H9 (cell line): Measurements from ENCODE around the gene KLF11. TPM values are rescaled to one million over a fixed set of nuclear protein-coding genes. Genes with fewer than 3 reads are reported as not detected.

Source experiments
- DNase-seq: peaks from one replicate; pipeline ENCODE4 v3.0.0-alpha.2; 2017
- H2AFZ ChIP-seq: one replicate; pipeline ENCODE4 v1.6.1; 2013; ENCODE audit warnings: mild to moderate bottlenecking, low read length, control low read depth, moderate library complexity
- H2AK5ac ChIP-seq: 2 replicates; pipeline ENCODE4 v1.6.1; 2013; ENCODE audit warnings: low read length, control low read depth, mixed read lengths; ENCODE audit not compliant: insufficient read length
- H2BK120ac ChIP-seq: one replicate; pipeline ENCODE4 v1.6.1; 2013; ENCODE audit warnings: low read depth, mild to moderate bottlenecking, low read length, control low read depth, inconsistent platforms; ENCODE audit not compliant: poor library complexity, severe bottlenecking
- H2BK12ac ChIP-seq: 2 replicates; pipeline ENCODE4 v1.6.1; 2013; ENCODE audit warnings: low read length, control low read depth, mixed read lengths, low read depth; ENCODE audit not compliant: insufficient read length
- H2BK15ac ChIP-seq: 2 replicates; pipeline ENCODE4 v1.6.1; 2013; ENCODE audit warnings: low read depth, low read length, control low read depth
- H2BK20ac ChIP-seq: one replicate; pipeline ENCODE4 v1.6.1; 2013; ENCODE audit warnings: low read depth, mild to moderate bottlenecking, low read length, control low read depth, inconsistent platforms; ENCODE audit not compliant: poor library complexity, severe bottlenecking
- H2BK5ac ChIP-seq: 2 replicates; pipeline ENCODE4 v1.6.1; 2013; ENCODE audit warnings: low read length, control low read depth, mixed read lengths; ENCODE audit not compliant: insufficient read length
- H3K14ac ChIP-seq: 2 replicates; pipeline ENCODE4 v1.6.1; 2013; ENCODE audit warnings: low read length, control low read depth; ENCODE audit not compliant: insufficient read depth
- H3K18ac ChIP-seq: 2 replicates; pipeline ENCODE4 v1.6.1; 2013; ENCODE audit warnings: low read depth, mild to moderate bottlenecking, mixed read lengths, low read length, control low read depth; ENCODE audit not compliant: insufficient read length
- H3K23ac ChIP-seq: 2 replicates; pipeline ENCODE4 v1.6.1; 2013; ENCODE audit warnings: low read length, control low read depth, mixed read lengths, low read depth; ENCODE audit not compliant: insufficient read length
- H3K23me2 ChIP-seq: 2 replicates; pipeline ENCODE4 v1.6.1; 2013; ENCODE audit warnings: low read depth, mild to moderate bottlenecking, mixed read lengths, low read length, control low read depth; ENCODE audit not compliant: insufficient read length, poor library complexity, severe bottlenecking
- H3K27ac ChIP-seq: 2 replicates; pipeline ENCODE4 v1.5.1; 2013; ENCODE audit warnings: low read length, control low read depth, mixed read lengths, low read depth; ENCODE audit not compliant: insufficient read length
- H3K27me3 ChIP-seq: 2 replicates; pipeline ENCODE4 v1.6.1; 2013; ENCODE audit warnings: low read length, control low read depth, inconsistent platforms; ENCODE audit not compliant: insufficient read depth
- H3K4ac ChIP-seq: 2 replicates; pipeline ENCODE4 v1.6.1; 2013; ENCODE audit warnings: low read depth, mild to moderate bottlenecking, control low read depth, inconsistent platforms, low read length, moderate library complexity
- H3K4me1 ChIP-seq: 2 replicates; pipeline ENCODE4 v1.6.1; 2013; ENCODE audit warnings: low read length, control low read depth, inconsistent platforms; ENCODE audit not compliant: insufficient read depth
- H3K4me2 ChIP-seq: 2 replicates; pipeline ENCODE4 v1.6.1; 2013; ENCODE audit warnings: low read length, control low read depth, mixed read lengths; ENCODE audit not compliant: insufficient read length, insufficient read depth
- H3K56ac ChIP-seq: 2 replicates; pipeline ENCODE4 v1.6.1; 2013; ENCODE audit warnings: low read depth, mild to moderate bottlenecking, mixed read lengths, low read length, control low read depth; ENCODE audit not compliant: insufficient read length
- H3K79me1 ChIP-seq: 2 replicates; pipeline ENCODE4 v1.6.1; 2013; ENCODE audit warnings: low read depth, mild to moderate bottlenecking, moderate library complexity, low read length, control low read depth, inconsistent platforms; ENCODE audit not compliant: insufficient read depth, poor library complexity, severe bottlenecking
- H3K79me2 ChIP-seq: 2 replicates; pipeline ENCODE4 v1.6.1; 2013; ENCODE audit warnings: low read length, control low read depth, inconsistent platforms; ENCODE audit not compliant: insufficient read depth
- H3K9ac ChIP-seq: 2 replicates; pipeline ENCODE4 v1.6.1; 2013; ENCODE audit warnings: low read length, control low read depth, mixed read lengths; ENCODE audit not compliant: insufficient read length; ENCODE audit errors: extremely low read depth
- H3K9me3 ChIP-seq: one replicate; pipeline ENCODE4 v1.6.1; 2013; ENCODE audit warnings: low read depth, low read length, inconsistent platforms; ENCODE audit not compliant: control insufficient read depth
- H3T11ph ChIP-seq: one replicate; pipeline ENCODE4 v1.6.1; 2013; ENCODE audit warnings: mild to moderate bottlenecking, low read length, control low read depth, inconsistent platforms
- H4K20me1 ChIP-seq: one replicate; pipeline ENCODE4 v1.6.1; 2013; ENCODE audit not compliant: control insufficient read depth, insufficient read length, insufficient read depth
- H4K5ac ChIP-seq: 2 replicates; pipeline ENCODE4 v1.6.1; 2013; ENCODE audit warnings: low read depth, mild to moderate bottlenecking, mixed read lengths, low read length, control low read depth; ENCODE audit not compliant: insufficient read length
- H4K8ac ChIP-seq: replicated peaks from 2 replicates; pipeline ENCODE4 v1.6.1; 2013; ENCODE audit warnings: low read length, control low read depth, mixed read lengths, low read depth; ENCODE audit not compliant: insufficient read length
- H4K91ac ChIP-seq: 2 replicates; pipeline ENCODE4 v1.6.1; 2013; ENCODE audit warnings: low read depth, mild to moderate bottlenecking, moderate library complexity, mixed read lengths, low read length, control low read depth; ENCODE audit not compliant: insufficient read length
- H3K27ac Mint-ChIP-seq, 3 experiments: 2 replicates in 2 of 3; 3 replicates in 1 of 3; pipeline ENCODE4 v1.8.0; 2020 to 2021; ENCODE audit warnings: mixed read lengths in 3 of 3, mild to moderate bottlenecking in 1 of 3, moderate library complexity in 1 of 3
- H3K27me3 Mint-ChIP-seq: 2 replicates; pipeline ENCODE4 v1.8.0; 2021; ENCODE audit warnings: low read depth, mild to moderate bottlenecking, moderate library complexity, mixed read lengths
- H3K36me3 Mint-ChIP-seq, 3 experiments: 2 replicates in 2 of 3; 3 replicates in 1 of 3; pipeline ENCODE4 v1.8.0; 2020 to 2021; ENCODE audit warnings: low read depth in 3 of 3, mixed read lengths in 3 of 3; ENCODE audit not compliant: insufficient read depth in 1 of 3
- H3K4me1 Mint-ChIP-seq, 2 experiments: 2 replicates each; pipeline ENCODE4 v1.8.0; 2020; ENCODE audit warnings: mixed read lengths in 2 of 2
- H3K4me3 Mint-ChIP-seq, 2 experiments: 2 replicates in 1 of 2; 3 replicates in 1 of 2; pipeline ENCODE4 v1.8.0; 2020 to 2021; ENCODE audit warnings: mild to moderate bottlenecking in 2 of 2, mixed read lengths in 2 of 2, moderate library complexity in 1 of 2
- H3K9me3 Mint-ChIP-seq, 2 experiments: 2 replicates in 1 of 2; 3 replicates in 1 of 2; pipeline ENCODE4 v1.8.0; 2020; ENCODE audit warnings: mild to moderate bottlenecking in 2 of 2, mixed read lengths in 2 of 2, moderate library complexity in 1 of 2
- CTCF ChIP-seq: fragments of 200-600 bp; sonication (generic); conservative IDR thresholded peaks from 3 replicates; pipeline ENCODE4 v1.8.0; 2021; ENCODE audit warnings: antibody characterized with exemption, mild to moderate bottlenecking
- WGBS: extraction: QIAGEN DNeasy Blood & Tissue Kit; methylation state at CpG from one replicate; pipeline ENCODE4 v1.1.7; 2013; ENCODE audit warnings: missing lambda C conversion rate, low lambda C conversion rate, mixed read lengths; ENCODE audit not compliant: insufficient read length; ENCODE audit errors: extremely low coverage; 5-methylcytosine and 5-hydroxymethylcytosine counted together
- total RNA-seq: library from RNA; stranded (reverse); gene quantifications from 2 replicates; pipeline ENCODE4 v1.2.1, GENCODE V29; 2021

The KLF11 gene
- total RNA-seq, 1 experiment from 2014 or later = 15.5 TPM

DNA sequence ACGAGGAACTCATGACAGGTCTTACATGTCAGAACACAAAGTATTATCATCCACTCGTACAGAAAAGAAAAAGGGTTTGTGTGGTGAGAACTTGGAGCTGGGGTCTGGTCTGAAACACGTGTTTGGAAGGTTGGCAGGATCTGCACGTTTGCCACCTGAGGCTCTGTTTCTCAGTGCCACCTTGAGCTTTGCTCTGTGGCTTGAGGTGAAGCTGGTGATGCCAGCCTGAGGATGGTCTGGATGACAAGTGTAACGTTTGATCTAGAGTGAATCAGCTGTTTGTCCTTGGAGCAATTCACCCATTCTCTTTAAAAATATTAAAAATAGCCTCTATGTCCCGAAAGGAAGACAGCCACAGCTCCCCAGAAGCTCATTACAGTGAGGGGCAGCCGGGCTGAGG is 45.4 kb upstream of the KLF11 start:
- H2BK15ac ChIP-seq = no peak overlapping the region
- H3K14ac ChIP-seq = no peak overlapping the region
- H2AFZ ChIP-seq = no peak overlapping the region
- no peak for TF ChIP-seq CTCF
- no peak overlapping the region for H3K4me2 ChIP-seq
- H3K4ac ChIP-seq = no peak overlapping the region
- no peak overlapping the region for H4K91ac ChIP-seq
- no peak overlapping the region for H2BK12ac ChIP-seq
- no peak overlapping the region for H2BK5ac ChIP-seq
- no peak overlapping the region for H3K9ac ChIP-seq
- no peak overlapping the region for H2BK120ac ChIP-seq
- no CpG with 5 or more reads among the region's 7 CpGs for WGBS
- no peaks in the 10 kb centered on the region for H4K20me1 ChIP-seq
- no peaks in the 10 kb centered on the region for H3K23me2 ChIP-seq
- no peak overlapping the region for H2AK5ac ChIP-seq
- H4K5ac ChIP-seq = no peak overlapping the region
- H3K18ac ChIP-seq = no peak overlapping the region
- no peaks in the 10 kb centered on the region for H3K27me3 ChIP-seq
- Mint-ChIP-seq H3K4me3 (no peak overlapping the region), H3K9me3 (no peaks in the 10 kb centered on the region), H3K27ac (peak overlapping the region in 2 of 3 experiments; percentile 21 to 75; a peak in 3 of 7 replicates), H3K36me3 (peaks cover 0 to 5% (median 0%) of the 10 kb centered on the region in 3 experiments; a peak in 1 of 7 replicates), H3K27me3 (peaks cover 3% of the 10 kb centered on the region; the same call in 1 of the 2 replicates), H3K4me1 (peaks cover 6 to 15% of the 10 kb centered on the region in 2 experiments)
- DNase-seq = no peak
- H3K27ac ChIP-seq = no peak overlapping the region
- no peak overlapping the region for H3K23ac ChIP-seq
- H3K79me2 ChIP-seq = no peaks in the 10 kb centered on the region
- no peak overlapping the region for H3K56ac ChIP-seq
- no peak overlapping the region for H4K8ac ChIP-seq
- H3K79me1 ChIP-seq = no peaks in the 10 kb centered on the region
- no peak overlapping the region for H3T11ph ChIP-seq
- no peaks in the 10 kb centered on the region; the same call in 1 of the 2 replicates for H3K4me1 ChIP-seq
- H2BK20ac ChIP-seq = no peak overlapping the region
- H3K9me3 ChIP-seq = no peaks in the 10 kb centered on the region
